Measurements from ENCODE around the gene DUSP14.

DUSP14 gene

GRCh38 chr17:37517881-37518280, 28.2 kb downstream of the DUSP14 start:
- H3K4me1 ChIP-seq (ENCODE audit: control insufficient read depth, insufficient read depth, low read length, poor library complexity, severe bottlenecking), result peaks cover 40% of the 10 kb centered on the region
- no peaks in the 10 kb centered on the region for H3K9me3 ChIP-seq (ENCODE audit: control insufficient read depth, low read length)
- 95 to 97% methylated on average over 3 to 4 of the region's 4 CpGs for WGBS, 2 experiments (ENCODE audit: insufficient coverage in 2 of 2)
- no peak overlapping the region for H3K4me3 ChIP-seq (ENCODE audit: extremely low read depth, insufficient read depth, low read length, poor library complexity, severe bottlenecking)
- H3K36me3 ChIP-seq (ENCODE audit: control insufficient read depth, insufficient read depth, low read length), result peaks cover 56% of the 10 kb centered on the region
- no peak overlapping the region for H3K27ac ChIP-seq (ENCODE audit: low read depth, low read length, severe bottlenecking)

GRCh38 chr17:37518826-37519225, 29.1 kb downstream of the DUSP14 start:
- WGBS, 2 experiments (ENCODE audit: insufficient coverage in 2 of 2), result 96 to 97% methylated on average over 7 of the region's 8 CpGs
- peaks cover 56% of the 10 kb centered on the region for H3K36me3 ChIP-seq (ENCODE audit: control insufficient read depth, insufficient read depth, low read length)
- no peak overlapping the region for H3K27ac ChIP-seq (ENCODE audit: low read depth, low read length, severe bottlenecking)
- H3K4me1 ChIP-seq (ENCODE audit: control insufficient read depth, insufficient read depth, low read length, poor library complexity, severe bottlenecking), result peaks cover 33% of the 10 kb centered on the region
- H3K4me3 ChIP-seq (ENCODE audit: extremely low read depth, insufficient read depth, low read length, poor library complexity, severe bottlenecking), result no peak overlapping the region
- H3K9me3 ChIP-seq (ENCODE audit: control insufficient read depth, low read length), result no peaks in the 10 kb centered on the region

- peaks cover 28% of the 10 kb centered on the region for H3K4me1 ChIP-seq (ENCODE audit: control insufficient read depth, insufficient read depth, low read length, poor library complexity, severe bottlenecking)
- WGBS, 2 experiments (ENCODE audit: insufficient coverage in 2 of 2), result no CpG with 5 or more reads among the region's 5 CpGs
- peak overlapping the region; percentile 5 for H3K27ac ChIP-seq (ENCODE audit: low read depth, low read length, severe bottlenecking)
- peaks cover 56% of the 10 kb centered on the region for H3K36me3 ChIP-seq (ENCODE audit: control insufficient read depth, insufficient read depth, low read length)
- H3K9me3 ChIP-seq (ENCODE audit: control insufficient read depth, low read length), result no peaks in the 10 kb centered on the region
- no peak overlapping the region for H3K4me3 ChIP-seq (ENCODE audit: extremely low read depth, insufficient read depth, low read length, poor library complexity, severe bottlenecking)
These were observed 29.7 kb downstream of the DUSP14 start for GRCh38 chr17:37519251-37519985.

GRCh38 chr17:37520174-37520573, 30.5 kb downstream of the DUSP14 start:
- 88 to 90% methylated on average over 7 to 8 of the region's 8 CpGs for WGBS, 2 experiments (ENCODE audit: insufficient coverage in 2 of 2)
- peaks cover 51% of the 10 kb centered on the region for H3K36me3 ChIP-seq (ENCODE audit: control insufficient read depth, insufficient read depth, low read length)

GRCh38 chr17:37521821-37522220, 32.1 kb downstream of the DUSP14 start:
- no peaks in the 10 kb centered on the region for H3K9me3 ChIP-seq (ENCODE audit: control insufficient read depth, low read length)
- H3K4me1 ChIP-seq (ENCODE audit: control insufficient read depth, insufficient read depth, low read length, poor library complexity, severe bottlenecking), result peaks cover 16% of the 10 kb centered on the region
- H3K4me3 ChIP-seq (ENCODE audit: extremely low read depth, insufficient read depth, low read length, poor library complexity, severe bottlenecking), result no peak overlapping the region
- H3K36me3 ChIP-seq (ENCODE audit: control insufficient read depth, insufficient read depth, low read length), result peaks cover 55% of the 10 kb centered on the region
- H3K27ac ChIP-seq (ENCODE audit: low read depth, low read length, severe bottlenecking), result no peak overlapping the region
- WGBS, 2 experiments (ENCODE audit: insufficient coverage in 2 of 2), result 95% methylated on average over 4 of the region's 5 CpGs

More at GRCh38 chr17:37520174-37520573, 30.5 kb downstream of the DUSP14 start:
- Histone ChIP-seq H3K4me3 (ENCODE audit: extremely low read depth, insufficient read depth, low read length, poor library complexity, severe bottlenecking) (no peak overlapping the region), H3K9me3 (ENCODE audit: control insufficient read depth, low read length) (no peaks in the 10 kb centered on the region), H3K27ac (ENCODE audit: low read depth, low read length, severe bottlenecking) (no peak overlapping the region), H3K4me1 (ENCODE audit: control insufficient read depth, insufficient read depth, low read length, poor library complexity, severe bottlenecking) (peaks cover 28% of the 10 kb centered on the region)

GRCh38 chr17:37523715-37524219, 34.1 kb downstream of the DUSP14 start:
- WGBS, 2 experiments (ENCODE audit: insufficient coverage in 2 of 2), result 97 to 98% methylated on average over 8 of the region's 8 CpGs
- Histone ChIP-seq H3K9me3 (ENCODE audit: control insufficient read depth, low read length) (no peaks in the 10 kb centered on the region), H3K4me3 (ENCODE audit: extremely low read depth, insufficient read depth, low read length, poor library complexity, severe bottlenecking) (no peak overlapping the region), H3K36me3 (ENCODE audit: control insufficient read depth, insufficient read depth, low read length) (peaks cover 56% of the 10 kb centered on the region), H3K27ac (ENCODE audit: low read depth, low read length, severe bottlenecking) (no peak overlapping the region), H3K4me1 (ENCODE audit: control insufficient read depth, insufficient read depth, low read length, poor library complexity, severe bottlenecking) (peaks cover 12% of the 10 kb centered on the region)

- Histone ChIP-seq H3K9me3 (ENCODE audit: control insufficient read depth, low read length) (no peaks in the 10 kb centered on the region), H3K4me3 (ENCODE audit: extremely low read depth, insufficient read depth, low read length, poor library complexity, severe bottlenecking) (no peak overlapping the region), H3K27ac (ENCODE audit: low read depth, low read length, severe bottlenecking) (no peak overlapping the region), H3K4me1 (ENCODE audit: control insufficient read depth, insufficient read depth, low read length, poor library complexity, severe bottlenecking) (peaks cover 5% of the 10 kb centered on the region), H3K36me3 (ENCODE audit: control insufficient read depth, insufficient read depth, low read length) (peaks cover 74% of the 10 kb centered on the region)
- 75 to 89% methylated on average over 2 of the region's 5 CpGs for WGBS, 2 experiments (ENCODE audit: insufficient coverage in 2 of 2)
These were observed 37.7 kb downstream of the DUSP14 start for GRCh38 chr17:37527249-37527851.

GRCh38 chr17:37530420-37530819, 40.7 kb downstream of the DUSP14 start:
- 88 to 100% methylated on average over 1 to 2 of the region's 4 CpGs for WGBS, 2 experiments (ENCODE audit: insufficient coverage in 2 of 2)
- Histone ChIP-seq H3K27ac (ENCODE audit: low read depth, low read length, severe bottlenecking) (no peak overlapping the region), H3K9me3 (ENCODE audit: control insufficient read depth, low read length) (no peaks in the 10 kb centered on the region), H3K4me3 (ENCODE audit: extremely low read depth, insufficient read depth, low read length, poor library complexity, severe bottlenecking) (no peak overlapping the region), H3K36me3 (ENCODE audit: control insufficient read depth, insufficient read depth, low read length) (peaks cover 77% of the 10 kb centered on the region), H3K4me1 (ENCODE audit: control insufficient read depth, insufficient read depth, low read length, poor library complexity, severe bottlenecking) (peaks cover 5% of the 10 kb centered on the region)

- Histone ChIP-seq H3K4me3 (ENCODE audit: extremely low read depth, insufficient read depth, low read length, poor library complexity, severe bottlenecking) (no peak overlapping the region), H3K36me3 (ENCODE audit: control insufficient read depth, insufficient read depth, low read length) (peaks cover 86% of the 10 kb centered on the region), H3K4me1 (ENCODE audit: control insufficient read depth, insufficient read depth, low read length, poor library complexity, severe bottlenecking) (peaks cover 5% of the 10 kb centered on the region), H3K9me3 (ENCODE audit: control insufficient read depth, low read length) (no peaks in the 10 kb centered on the region), H3K27ac (ENCODE audit: low read depth, low read length, severe bottlenecking) (no peak overlapping the region)
- WGBS, 2 experiments (ENCODE audit: insufficient coverage in 2 of 2), result 100% methylated on average over 1 of the region's 3 CpGs
These were observed 43.1 kb downstream of the DUSP14 start for GRCh38 chr17:37532756-37533155.

GRCh38 chr17:37535906-37536305, 46.2 kb downstream of the DUSP14 start:
- H3K36me3 ChIP-seq (ENCODE audit: control insufficient read depth, insufficient read depth, low read length), result peaks cover 81% of the 10 kb centered on the region
- no peak overlapping the region for H3K27ac ChIP-seq (ENCODE audit: low read depth, low read length, severe bottlenecking)
- H3K4me1 ChIP-seq (ENCODE audit: control insufficient read depth, insufficient read depth, low read length, poor library complexity, severe bottlenecking), result peaks cover under 1% of the 10 kb centered on the region
- 92 to 100% methylated on average over 1 to 5 of the region's 5 CpGs for WGBS, 2 experiments (ENCODE audit: insufficient coverage in 2 of 2)
- no peak overlapping the region for H3K4me3 ChIP-seq (ENCODE audit: extremely low read depth, insufficient read depth, low read length, poor library complexity, severe bottlenecking)
- H3K9me3 ChIP-seq (ENCODE audit: control insufficient read depth, low read length), result no peaks in the 10 kb centered on the region
